Stimulated activated CD8-positive, alpha-beta memory T cell treated with anti-CD3 and anti-CD28 coated beads, Interleukin-15, amount 100 ng/mL, for 48 hours (primary cell): ENCODE measurements around the gene USP50.
"Not testable (repeated sequence)": the region's sequence is repeated elsewhere in the genome, so short reads cannot be mapped to it uniquely, and the experiment has no call there.

Experiments used
- DNase-seq, 2 donors: peaks; one replicate each; pipeline ENCODE4 v3.0.0-alpha.2; 2020; ENCODE audit warnings: low read depth in 2 of 2

The USP50 gene

DNA sequence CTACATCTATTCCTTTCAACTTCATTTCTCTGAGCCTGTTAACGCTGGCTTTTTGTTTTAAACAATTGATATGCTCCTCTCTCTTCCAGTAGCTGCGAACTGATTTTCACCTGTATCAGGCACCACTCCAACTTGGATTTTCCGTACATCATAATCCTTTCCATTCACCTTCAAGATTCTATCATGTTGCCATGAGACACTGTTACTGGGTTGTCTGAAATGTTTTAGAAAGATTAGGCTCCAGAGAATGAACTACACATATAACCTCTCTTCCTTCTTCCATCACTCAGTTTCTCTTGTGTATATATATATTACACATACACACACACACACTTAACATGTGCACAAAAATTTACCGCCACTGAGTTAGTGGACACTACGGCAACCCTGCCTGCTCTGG lies at the start of gene USP50:
TSS of gene USP50 (minus strand) at position 101 of the 400 bp plus-strand sequence. CDS start 141 bp downstream, outside the sequence.
- DNase-seq, result no peak

DNA sequence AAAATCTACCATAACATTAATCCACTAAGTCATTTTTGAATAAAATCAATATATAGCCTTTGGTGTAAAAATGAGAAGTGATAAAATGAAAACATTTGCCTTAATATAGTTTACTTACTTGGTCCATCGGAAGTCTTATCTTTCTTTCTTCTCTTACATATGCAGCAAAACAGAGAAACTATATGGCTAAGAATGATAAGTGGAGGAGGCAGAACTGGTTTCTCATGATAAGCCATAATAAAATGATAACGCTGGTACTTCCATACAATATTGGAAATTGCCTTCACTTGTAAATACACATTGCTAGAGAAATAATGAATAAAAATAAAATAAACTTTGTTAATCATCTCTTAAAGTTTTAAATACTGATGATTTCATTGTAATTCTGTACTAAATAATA lies 47.8 kb upstream of the USP50 start:
- no peak for DNase-seq

DNA sequence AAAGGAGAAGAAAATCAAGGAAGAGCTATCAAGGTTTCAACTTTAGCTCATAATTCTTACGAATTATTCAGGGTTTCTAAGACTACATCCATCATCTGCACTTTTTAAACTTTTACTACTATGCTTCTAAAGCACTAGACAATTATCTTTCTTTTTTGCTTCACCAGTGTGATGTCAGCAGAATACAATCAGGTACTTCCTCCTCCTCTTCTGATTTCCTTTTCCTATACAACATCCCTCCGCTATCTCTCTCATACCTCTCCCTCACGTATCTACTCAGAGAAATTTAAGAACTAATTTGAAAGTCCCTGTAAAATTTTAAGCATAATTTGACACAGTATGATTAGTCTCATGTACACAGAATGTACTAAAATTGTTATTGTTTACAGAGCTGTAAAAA lies 47.3 kb upstream of the USP50 start:
- no peak for DNase-seq

DNA sequence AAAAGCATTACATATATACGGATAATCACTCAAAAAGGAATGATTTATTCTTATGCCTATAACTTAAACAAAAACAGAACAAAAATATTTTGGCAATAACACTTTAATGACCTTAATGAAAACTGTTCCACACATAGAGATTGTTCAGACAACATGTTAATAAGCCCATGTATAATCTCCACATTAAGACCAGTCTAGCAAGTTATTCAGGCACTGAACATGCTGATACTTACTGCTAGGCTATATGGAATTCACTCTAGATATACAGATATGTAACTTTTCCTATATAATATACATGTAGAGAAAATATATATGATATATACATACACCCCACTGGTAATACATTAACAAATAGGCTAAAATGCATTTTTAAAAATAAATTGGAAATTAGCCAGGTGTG lies 43.8 kb upstream of the USP50 start:
- DNase-seq, result no peak

DNA sequence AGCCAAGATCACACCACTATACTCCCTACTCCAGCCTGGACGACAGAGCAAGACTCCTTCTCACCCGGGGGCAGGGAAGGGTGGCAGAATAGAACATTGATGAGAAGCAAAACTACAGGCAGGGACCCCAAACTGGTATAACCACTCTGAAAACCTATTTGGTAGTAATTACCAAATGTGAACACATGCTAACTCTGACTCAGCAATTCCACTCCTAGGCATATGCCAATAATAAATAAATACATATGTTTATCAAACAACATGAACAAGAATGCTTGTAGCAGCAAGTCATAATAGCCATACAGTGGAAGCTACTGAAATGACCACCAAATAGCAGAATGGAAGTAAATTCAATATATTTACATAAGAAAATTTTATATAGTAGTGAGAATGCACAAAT lies 31.0 kb upstream of the USP50 start:
- no peak for DNase-seq

DNA sequence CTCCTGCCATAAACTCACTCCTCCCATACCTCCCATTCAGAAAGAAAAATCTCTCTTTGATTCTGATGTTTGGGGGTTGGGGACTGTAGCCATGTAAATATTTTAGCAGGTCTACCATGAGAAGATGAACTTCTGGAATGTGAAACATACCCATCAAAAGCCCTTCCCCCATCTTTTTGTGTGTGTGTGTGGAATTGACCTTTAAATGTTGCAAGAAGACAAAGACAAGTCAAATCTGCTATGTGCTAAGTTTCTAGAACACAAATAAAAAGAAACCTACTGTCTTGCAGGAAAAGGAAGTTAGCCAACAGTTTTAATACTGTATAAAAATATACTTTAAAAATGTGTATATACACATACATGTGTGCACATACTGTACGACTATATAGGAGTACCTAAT lies 29.7 kb upstream of the USP50 start:
- DNase-seq, result no peak

DNA sequence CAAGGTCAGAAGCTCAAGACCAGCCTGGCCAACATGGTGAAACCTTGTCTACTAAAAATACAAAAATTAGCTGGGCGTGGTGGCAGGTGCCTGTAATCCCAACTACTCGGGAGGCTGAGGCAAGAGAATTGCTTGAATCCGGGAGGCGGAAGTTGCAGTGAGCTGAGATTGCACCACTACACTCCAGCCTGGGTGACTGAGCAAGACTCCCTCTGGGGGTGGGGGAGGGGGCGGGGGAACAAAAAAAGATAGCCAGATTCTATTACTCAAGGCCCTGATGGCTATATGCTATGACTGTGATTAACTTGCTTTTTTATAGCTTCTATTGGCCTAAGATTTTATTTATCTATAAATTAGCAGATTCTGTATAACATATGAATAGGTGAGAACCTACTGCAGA lies 27.4 kb upstream of the USP50 start:
- DNase-seq, result not testable (repeated sequence)

DNA sequence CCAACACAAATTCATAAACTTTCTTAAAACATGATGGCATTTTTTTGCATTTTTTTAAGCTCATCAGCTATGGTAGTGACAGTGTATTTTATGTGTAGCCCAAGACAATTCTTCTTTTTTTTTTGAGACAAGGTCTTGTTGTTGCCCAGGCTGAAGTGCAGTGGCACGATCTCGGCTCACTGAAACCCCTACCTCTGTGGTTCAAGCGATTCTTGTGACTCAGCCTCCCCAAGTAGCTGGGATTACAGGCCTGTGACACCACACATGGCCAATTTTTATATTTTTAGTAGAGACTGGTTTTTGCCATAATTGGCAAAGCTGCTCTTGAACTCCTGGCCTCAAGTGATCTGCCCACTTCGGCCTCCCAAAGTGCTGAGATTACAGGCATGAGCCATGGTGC lies 17.3 kb upstream of the USP50 start:
- DNase-seq, result peak in 1 of 2 donors; percentile 16

DNA sequence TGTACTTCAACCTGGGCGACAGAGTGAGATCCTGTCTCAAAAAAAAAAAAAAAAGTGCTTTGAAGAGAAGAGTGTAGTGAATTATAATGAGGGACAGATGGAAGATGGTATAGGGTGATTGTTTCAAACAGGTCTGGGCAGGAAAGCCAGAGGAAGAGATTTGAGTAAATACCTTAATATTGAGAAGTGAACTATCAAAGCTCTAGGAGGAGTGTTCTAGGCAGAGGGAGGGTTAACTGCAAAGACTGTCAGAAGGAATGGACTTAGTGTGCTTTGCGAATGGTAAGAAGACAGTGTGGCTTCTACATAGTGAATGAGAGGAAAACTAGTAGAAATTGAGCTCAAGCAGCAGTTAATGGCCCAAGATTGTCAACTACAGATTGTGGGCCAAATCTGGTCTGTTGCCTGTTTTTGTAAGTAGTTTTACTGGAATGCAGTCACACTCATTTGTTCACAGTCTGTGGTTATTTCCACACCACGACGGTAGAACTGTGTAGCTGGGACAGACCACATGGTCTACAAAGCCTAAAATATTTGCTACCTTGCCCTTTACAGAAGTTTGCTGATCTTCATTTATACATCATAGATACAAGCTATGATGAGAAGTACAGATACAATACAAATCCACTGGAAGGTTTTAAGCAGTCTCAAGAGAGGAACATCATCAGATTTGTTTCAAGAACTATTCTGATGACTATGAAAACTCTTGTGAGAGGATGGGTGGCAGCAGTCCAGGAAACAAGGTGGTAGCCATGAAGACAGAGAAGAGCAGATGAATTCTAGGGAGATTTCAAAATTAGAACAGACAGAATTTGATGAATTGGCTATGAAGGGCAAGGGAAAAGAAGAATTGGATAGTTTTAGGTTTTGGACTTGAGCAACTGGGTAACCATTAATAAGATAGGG lies 16.5 kb upstream of the USP50 start:
- peak; percentile 13 to 15 for DNase-seq

DNA sequence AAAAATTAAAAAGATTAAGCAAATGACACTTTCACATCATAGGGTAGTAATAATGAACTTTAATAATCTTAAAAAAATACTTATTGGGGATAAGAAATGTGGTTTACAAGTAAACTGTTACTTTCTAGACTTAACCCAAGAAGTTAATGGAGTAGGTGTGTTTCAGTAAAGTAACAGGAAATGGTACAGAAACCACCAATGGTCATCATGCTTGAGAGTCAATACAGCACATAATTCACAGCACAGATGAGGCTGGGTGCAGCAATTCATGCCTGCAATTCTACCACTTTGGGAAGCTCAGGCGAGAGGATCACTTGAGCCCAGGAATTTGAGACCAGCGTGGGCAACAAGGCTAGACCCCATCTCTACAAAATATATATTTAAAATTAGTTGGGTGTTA lies 11.5 kb upstream of the USP50 start:
- DNase-seq, result no peak

DNA sequence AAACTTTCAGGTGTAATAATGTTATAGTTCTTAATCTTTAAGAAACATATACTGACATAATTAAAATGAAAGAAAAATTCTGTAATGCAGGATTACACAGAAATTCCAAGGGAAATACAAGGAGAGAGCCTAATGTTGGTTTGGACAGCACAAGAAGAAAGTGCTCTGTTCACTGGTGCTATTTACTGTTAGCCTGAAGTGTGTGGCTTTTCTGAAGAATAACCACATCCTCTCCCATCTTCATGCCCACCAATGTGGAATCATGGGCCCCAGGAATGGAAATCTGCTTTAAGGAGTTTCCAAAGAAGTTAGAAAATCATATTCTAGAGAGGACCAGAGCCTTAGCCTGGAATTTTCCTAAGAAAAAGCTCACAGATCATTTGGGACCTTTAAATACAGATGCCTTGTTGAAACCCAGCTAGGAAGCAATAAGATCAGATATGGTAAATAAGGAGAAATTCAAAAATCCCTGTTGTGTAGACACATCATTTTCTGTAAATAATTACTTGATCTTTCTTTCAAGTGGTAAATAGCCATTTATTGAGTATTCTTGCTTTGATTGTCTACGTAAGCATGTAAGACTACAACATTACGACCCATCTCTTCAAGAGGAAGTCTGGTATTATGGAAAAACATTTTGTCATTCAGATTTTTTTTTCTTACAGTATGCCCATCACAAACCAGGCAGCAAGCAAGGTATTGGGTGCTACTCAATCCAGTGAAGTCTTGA lies 10.3 kb upstream of the USP50 start:
- no peak for DNase-seq

DNA sequence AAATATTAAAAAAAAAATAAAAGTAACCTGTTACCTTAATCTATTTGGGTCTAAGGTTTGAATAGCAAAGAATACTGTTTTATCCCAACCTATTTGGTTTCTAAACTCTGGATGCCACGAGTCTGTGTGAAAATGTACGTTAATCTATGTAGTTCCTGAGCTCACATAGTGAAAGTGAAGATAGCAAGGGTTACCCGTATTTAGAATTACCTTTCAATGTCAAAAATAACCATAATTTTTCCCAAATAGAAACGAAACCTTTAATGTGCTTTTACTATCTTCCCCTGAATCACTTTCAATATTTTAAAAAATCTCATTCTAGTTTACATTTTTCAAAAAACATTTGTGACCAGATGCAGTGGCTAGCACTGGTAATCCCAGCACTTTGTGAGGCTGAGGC lies 5.8 kb upstream of the USP50 start:
- no peak for DNase-seq

DNA sequence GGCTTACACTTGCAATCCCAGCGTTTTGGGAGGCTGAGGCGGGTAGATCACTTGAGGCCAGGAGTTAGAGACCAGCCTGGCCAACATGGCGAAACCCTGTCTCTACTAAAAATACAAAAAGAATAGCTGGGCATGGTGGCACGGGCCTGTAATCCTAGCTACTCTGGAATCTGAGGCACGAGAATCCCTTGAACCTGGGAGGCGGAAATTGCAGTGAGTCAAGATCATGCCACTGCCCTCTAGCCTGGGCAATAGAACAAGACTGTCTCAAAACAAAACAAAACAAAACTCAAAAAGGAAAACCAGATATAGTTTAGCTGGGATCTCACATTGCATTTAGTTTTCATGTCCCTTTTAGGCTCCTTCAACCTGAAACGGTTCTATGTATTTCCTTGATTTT lies 2.9 kb upstream of the USP50 start:
- DNase-seq, result no peak

DNA sequence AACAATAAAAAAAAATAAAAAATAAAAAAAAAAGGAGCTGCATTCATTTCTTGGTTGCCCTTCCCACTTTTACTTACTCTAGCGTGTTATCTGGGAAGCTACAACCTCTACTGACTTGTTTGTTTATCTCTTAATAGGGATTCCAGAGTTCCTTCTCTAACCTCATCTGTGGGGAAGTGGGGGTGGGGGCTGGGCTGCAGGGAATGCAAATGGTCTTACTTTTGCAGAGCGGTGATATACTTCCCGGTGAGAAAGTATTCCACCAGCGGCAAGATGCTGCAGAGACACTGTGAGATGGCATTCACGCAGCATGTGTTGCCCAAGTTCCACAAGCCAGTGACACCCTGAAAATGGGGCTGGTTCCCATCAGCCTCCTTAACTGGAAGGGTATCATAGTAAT lies 2.1 kb downstream of the USP50 start:
- no peak for DNase-seq

DNA sequence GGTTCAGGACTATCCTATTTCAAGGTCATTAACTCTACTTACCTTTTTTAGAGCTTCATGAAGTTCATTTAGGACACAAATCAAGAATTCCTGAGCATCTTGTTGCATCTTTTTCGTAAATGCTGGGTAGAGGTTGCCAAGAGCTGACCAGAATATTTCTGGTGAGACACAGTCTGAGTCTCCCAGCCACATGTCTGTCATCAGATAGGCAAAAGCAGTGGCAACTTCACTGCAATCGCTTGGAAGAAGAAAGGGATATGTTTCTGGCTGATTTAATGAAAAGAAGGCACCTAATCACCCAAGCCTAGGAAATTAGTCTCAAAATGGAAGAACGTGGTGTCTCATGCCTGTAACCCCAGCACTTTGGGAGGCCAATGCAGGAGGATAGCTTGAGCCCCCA lies 2.9 kb downstream of the USP50 start:
- no peak for DNase-seq

DNA sequence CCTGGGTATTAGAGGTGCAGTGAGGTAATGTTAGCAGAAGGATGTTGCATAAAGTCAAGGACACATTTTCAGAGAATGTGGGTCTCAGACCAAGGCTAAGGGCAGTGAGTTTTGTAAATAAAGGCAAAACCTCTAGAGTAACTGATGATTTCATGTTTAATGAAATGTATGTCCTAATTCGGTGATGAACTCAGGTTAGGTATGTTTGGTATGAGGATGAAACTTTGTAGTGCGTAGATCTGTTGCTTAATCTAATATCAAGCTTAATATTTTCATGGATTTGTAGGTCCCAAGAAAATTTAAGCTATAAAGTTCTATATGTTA lies 3.6 kb downstream of the USP50 start:
- DNase-seq, result no peak

DNA sequence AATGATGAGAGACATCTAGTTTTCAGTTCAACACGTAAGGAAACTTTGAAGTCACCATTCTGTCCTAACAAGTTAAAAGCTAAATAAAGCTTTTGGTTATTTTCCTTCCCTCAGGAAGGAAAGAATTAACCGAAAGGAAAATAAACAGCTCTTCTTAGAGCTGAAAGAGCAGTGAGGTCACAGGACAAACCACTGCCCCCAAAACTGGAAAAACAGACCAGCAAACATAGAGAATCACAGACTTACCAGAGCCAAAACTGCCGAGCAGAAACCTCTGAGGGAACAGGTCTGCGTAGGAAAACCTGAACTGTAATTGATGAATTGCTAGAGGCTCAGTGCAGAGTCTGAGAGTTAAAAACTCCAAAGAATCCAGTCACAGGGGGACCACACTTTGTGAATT lies 14.7 kb downstream of the USP50 start:
- DNase-seq, result no peak

DNA sequence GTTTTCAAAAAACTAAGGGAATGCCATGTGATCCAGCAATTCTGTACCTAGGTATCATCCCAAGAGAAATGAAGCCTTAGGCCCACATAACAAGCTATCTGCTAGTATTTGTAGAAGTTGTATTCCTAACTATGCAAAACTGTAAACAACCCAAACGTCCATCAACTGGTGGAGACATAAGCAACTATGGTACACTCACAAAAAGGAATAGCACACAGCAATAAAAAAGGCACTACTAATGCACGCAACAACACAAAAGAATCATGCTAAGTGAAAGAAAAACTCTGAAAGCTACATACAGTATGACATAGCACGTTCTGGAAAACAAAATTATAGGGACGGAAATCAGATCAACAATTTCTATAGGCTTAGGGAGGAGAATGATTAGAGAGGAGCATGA lies 15.3 kb downstream of the USP50 start:
- no peak for DNase-seq

DNA sequence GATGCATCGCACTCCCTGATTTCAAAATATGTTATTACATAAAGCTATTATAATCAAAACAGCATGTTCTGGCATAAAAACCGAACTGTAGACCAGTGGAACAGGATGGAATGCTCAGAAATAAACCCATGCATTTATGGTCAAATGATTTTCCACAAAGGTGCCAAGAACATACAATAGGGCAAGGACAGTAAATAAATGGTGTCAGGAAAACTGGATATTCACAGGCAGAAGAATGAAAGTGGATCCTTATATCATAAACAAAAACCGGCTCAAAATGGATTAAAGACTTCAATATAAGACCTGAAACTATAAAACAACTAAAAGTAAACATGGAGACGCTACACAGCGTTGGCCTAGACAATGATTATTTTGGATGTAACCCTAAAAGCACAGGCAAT lies 22.6 kb downstream of the USP50 start:
- DNase-seq, result no peak

DNA sequence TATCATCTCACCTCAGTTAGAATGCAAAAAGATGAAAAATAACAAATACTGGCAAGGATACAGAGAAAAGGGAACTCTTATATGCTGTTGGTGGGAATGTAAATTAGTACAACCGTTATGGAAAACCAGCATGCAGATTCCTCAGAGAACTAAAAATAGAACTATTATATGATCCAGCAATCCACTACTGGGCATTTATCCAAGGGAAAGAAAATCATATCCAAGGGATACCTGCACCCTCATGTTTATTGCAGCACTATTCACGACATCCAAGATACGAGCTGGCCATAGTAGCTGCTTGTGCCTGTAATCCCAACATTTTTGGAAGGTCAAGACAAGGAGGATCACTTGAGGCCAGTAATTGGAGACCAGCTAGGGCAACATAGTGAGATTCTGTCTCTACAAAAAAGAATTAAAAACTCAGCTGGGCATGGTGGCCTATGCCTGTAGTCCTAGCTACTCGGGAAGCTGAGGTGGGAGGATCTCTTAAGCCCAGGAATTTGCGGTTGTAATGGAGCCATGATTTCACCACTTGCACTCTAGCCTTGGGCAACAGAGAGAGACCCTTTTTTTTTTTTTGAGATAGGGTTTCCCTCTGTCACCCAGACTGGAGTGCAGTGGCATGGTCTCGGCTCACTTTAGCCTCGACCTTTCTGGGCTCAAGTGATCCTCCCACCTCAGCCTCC lies 26.6 kb downstream of the USP50 start:
- no peak for DNase-seq

DNA sequence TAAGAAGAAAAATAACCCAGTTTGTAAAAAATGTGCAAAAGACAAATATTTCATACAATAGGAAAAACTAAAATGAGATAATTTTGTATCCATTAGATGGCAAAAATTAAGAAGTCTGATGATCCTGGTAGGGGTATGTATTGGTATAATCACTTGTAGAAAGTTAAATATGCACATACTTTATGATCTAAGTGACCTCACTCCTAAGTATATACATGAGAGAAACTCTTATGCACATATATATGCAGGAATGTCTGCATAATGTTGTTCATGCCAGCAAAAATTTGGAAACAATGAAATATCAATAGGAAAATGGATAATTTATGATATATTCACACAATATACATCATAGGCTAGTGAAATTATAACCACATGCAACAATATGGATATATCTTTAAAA lies 33.5 kb downstream of the USP50 start:
- DNase-seq, result no peak

DNA sequence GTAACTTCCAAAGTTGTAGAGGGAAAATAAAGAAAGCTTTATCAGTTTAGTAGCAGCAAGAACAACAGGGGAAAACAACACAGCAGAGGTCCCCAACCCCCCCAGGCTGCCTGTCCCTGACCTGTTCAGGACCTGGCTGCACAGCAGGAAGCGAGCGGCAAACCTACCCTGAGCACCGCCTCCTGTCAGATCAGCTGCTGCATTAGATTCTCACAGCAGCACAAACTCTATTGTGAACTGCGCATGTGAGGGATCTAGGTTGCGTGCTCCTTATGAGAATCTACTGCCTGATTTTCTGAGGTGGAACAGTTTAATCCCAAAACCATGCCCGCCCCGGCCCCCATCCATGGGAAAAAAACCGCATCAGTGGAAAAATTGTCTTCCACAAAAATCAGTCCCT lies 40.3 kb downstream of the USP50 start:
- no peak for DNase-seq

DNA sequence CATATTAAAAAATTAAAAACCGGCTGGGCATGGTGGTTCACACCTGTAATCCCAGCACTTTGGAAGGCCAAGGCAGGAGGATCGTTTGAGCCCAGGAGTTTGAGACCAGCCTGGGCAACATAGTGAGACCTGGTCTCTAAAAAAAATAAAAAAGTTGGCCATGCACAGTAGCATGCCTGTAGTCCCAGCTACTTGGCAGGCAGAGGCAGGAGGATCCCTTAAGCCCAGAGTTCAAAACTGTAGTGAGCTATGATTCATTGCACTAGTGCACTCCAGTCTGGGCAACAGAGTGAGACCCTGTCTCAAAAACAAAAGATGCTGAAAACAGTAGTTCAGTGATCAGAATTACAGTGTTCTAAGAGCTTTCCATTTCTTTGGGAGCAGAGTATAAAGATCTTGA lies 40.8 kb downstream of the USP50 start:
- not testable (repeated sequence) for DNase-seq
